T-helper 2 cell treated with Interferon-gamma antibody and Interleukin-4, amounts not matched to agents 5 μg/mL and 100 μg/mL, for 36 hours (primary cell): Measurements from ENCODE around the gene LRRC46.
A peak's percentile ranks its signal among the peaks of the same experiment; 100 is the strongest.

Experiments used
- DNase-seq: peaks from one replicate; pipeline ENCODE4 v3.0.0; 2021; ENCODE audit warnings: low spot score
- H3K27ac Mint-ChIP-seq: one replicate; pipeline ENCODE4 v1.8.0; 2021; ENCODE audit warnings: mild to moderate bottlenecking, mixed read lengths
- H3K27me3 Mint-ChIP-seq: one replicate; pipeline ENCODE4 v1.8.0; 2021; ENCODE audit warnings: low read depth, mixed read lengths
- H3K36me3 Mint-ChIP-seq: one replicate; pipeline ENCODE4 v1.8.0; 2021; ENCODE audit warnings: low read depth, mixed read lengths
- H3K4me1 Mint-ChIP-seq: one replicate; pipeline ENCODE4 v1.8.0; 2021; ENCODE audit warnings: low read depth, mixed read lengths
- H3K4me3 Mint-ChIP-seq: one replicate; pipeline ENCODE4 v1.8.0; 2022; ENCODE audit warnings: mild to moderate bottlenecking, moderate library complexity, mixed read lengths
- H3K9me3 Mint-ChIP-seq: one replicate; pipeline ENCODE4 v1.8.0; 2021; ENCODE audit warnings: mixed read lengths

LRRC46 gene

DNA sequence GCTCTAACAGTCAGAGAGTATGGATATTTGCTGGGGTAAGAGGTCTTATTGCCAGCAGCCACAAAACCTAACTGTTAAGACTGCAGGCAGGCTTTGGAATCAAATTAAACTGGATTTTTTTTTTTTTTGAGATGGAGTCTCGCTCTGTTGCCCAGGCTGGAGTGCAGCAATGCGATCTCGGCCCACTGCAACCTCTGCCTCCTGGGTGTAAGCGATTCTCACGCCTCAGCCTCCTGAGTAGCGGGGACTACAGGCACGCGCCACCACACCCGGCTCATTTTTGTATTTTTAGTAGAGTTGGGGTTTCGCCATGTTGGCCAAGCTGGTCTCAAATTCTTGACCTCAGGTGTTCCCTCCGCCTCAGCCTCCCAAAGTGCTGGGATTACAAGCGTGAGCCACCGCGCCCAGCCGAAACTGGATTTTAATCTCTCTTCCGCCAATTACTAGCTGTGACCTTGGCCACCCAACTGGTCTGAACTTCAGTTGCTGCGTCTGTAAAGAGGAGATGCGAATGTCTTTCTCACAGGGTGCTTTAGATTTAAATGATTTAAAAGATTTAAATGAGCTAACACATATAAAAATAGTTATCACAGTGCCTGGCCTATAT, 971 bp upstream of the LRRC46 start:
- H3K27me3 Mint-ChIP-seq: no peaks in the 10 kb centered on the region

DNA sequence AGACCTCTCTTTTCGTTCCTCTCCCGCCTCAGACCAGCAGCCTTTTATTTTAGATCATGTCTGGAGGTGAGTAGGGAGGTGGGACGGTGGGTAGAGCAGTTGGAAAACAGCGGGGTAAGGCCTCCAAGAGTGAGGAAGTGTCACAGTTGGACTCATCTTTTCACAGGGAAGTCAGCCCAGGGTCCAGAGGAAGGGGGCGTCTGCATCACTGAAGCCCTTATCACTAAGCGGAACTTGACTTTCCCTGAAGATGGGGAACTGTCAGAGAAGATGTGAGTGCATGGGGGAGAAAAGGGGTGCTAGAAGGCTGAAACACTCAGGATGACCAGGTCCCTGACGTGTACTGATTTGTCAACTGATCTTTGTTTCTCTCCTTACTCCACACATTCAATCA, 461 bp downstream of the LRRC46 start:
- Mint-ChIP-seq H3K27ac (peak overlapping the region; percentile 86), H3K36me3 (peaks cover 8% of the 10 kb centered on the region), H3K4me3 (peak overlapping the region; percentile 95), H3K27me3 (no peaks in the 10 kb centered on the region), H3K4me1 (peaks cover 29% of the 10 kb centered on the region), H3K9me3 (no peaks in the 10 kb centered on the region)
- no peak for DNase-seq

More for the DNA sequence above, 971 bp upstream of the LRRC46 start:
- DNase-seq: no peak
- Mint-ChIP-seq H3K4me3 (peak overlapping the region; percentile 95), H3K9me3 (no peaks in the 10 kb centered on the region), H3K4me1 (peaks cover 26% of the 10 kb centered on the region), H3K27ac (peak overlapping the region; percentile 86), H3K36me3 (peaks cover 19% of the 10 kb centered on the region)

DNA sequence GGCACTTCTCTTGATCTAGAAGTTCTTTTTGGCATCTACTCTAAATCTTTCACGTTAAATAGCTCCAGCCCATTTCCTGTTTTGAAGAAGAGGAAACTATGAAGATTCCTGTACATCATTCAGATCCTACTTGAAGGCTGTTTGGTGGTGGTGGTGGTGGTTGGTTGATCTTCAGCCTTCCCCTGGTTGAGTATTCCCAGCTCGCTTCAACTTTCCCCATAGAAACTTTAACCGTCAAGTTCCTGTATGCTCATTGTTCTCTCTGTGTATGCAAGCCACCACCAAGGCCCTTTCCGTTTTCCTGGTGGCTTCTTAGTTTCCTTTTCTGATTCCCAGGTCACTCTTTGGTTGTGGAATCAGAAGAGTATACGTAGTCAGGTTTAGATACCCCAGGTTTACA, 3.3 kb downstream of the LRRC46 start:
- Mint-ChIP-seq H3K4me1 (peaks cover 28% of the 10 kb centered on the region), H3K27ac (no peak overlapping the region), H3K36me3 (no peaks in the 10 kb centered on the region), H3K9me3 (no peaks in the 10 kb centered on the region), H3K27me3 (no peaks in the 10 kb centered on the region), H3K4me3 (no peak overlapping the region)
- no peak for DNase-seq

DNA sequence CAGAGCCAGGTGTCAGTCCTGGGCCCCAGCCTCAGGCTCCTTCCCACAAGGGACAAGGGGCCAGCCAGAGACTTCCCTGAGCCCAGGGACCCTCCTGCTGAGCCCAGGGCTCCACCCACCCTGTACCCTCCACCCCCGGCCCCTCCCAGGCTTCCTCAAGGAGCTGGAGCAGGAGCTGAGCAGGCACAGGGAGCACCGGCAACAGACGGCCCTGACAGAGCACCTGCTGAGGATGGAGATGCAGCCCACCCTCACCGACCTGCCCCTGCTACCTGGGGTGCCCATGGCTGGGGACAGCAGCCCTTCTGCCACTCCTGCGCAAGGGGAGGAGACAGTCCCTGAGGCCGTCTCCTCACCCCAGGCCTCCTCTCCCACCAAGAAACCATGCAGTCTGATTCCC, 5.1 kb downstream of the LRRC46 start:
- Mint-ChIP-seq H3K4me1 (peaks cover 31% of the 10 kb centered on the region), H3K4me3 (no peak overlapping the region), H3K9me3 (no peaks in the 10 kb centered on the region), H3K36me3 (no peaks in the 10 kb centered on the region), H3K27me3 (no peaks in the 10 kb centered on the region), H3K27ac (no peak overlapping the region)
- no peak for DNase-seq

DNA sequence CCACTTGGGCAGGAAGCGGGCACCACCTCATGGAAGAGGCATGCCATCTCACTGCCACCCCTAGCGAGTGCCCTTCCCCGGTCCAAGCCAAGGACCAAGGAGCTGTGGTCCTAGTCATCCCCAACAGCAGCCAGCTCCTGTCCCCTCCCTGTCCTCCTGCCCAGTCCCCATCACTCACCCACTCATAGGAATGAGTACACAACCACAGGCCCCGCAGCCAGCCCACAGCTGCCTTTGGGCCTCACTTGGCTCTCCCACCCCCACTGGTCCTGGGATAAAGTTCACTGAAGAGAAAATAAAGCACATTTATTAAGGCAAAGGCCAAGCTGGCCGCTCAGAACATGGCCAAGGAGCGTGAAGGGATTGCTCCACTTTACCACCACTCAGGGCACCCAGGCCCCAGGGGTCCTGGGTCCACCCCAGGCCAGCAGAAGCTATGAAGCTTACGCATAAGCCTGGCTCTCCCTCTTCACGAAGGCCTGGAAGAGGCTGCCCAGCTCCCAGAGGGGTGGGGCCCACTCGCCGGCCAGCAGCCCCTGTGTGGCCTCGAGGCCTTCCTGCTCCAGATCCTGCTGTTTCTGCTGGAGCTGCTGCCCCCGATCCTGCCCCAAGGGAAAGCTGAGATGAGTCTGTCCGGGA, 6.0 kb downstream of the LRRC46 start:
- no peak for DNase-seq
- Mint-ChIP-seq H3K4me1 (peaks cover 32% of the 10 kb centered on the region), H3K4me3 (no peak overlapping the region), H3K36me3 (no peaks in the 10 kb centered on the region), H3K9me3 (no peaks in the 10 kb centered on the region), H3K27ac (no peak overlapping the region), H3K27me3 (no peaks in the 10 kb centered on the region)

DNA sequence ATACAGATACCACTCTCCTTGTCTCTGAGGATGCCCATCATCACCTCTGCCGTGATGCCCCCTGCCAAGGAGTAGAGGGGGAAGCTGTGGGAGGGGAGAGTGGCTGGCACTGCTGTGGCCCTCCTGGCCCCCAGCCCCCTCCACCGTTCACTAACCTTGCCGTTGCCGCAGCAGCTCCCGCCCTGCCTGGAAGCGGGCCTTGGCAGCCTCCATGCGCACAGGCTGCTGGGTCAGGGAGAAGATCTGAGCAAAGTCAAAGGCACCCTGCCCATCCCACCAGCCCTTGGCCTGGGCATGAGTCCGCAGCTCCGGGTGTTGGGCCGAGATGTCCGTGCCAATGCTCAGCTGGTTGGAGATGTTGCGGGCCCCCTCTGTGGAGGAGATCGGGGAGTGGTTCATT, 7.2 kb downstream of the LRRC46 start:
- Mint-ChIP-seq H3K27ac (no peak overlapping the region), H3K4me1 (peaks cover 34% of the 10 kb centered on the region), H3K9me3 (no peaks in the 10 kb centered on the region), H3K4me3 (peak overlapping the region; percentile 40), H3K36me3 (no peaks in the 10 kb centered on the region), H3K27me3 (no peaks in the 10 kb centered on the region)
- no peak for DNase-seq

DNA sequence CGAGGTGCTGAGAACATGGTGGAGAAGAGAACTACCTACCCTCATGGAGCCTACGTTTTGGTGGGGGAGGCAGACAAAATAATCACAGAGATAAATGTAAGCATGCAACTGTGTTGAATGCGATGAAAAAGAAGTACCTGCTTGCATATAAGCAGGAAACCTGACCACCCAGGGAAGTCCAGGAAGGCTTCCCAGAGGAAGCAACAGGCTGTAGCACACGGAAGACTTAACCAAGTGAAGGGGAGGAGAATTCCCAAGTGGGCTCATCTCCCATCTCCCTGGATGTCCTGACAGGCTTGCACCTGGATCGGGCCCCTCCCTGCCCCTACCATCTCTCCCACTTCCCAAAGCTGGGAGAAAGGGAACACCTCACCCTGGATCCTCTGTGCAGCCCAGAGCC, 7.6 kb downstream of the LRRC46 start:
- no peak for DNase-seq
- Mint-ChIP-seq H3K4me1 (peaks cover 34% of the 10 kb centered on the region), H3K9me3 (no peaks in the 10 kb centered on the region), H3K36me3 (no peaks in the 10 kb centered on the region), H3K27ac (no peak overlapping the region), H3K27me3 (no peaks in the 10 kb centered on the region), H3K4me3 (peak overlapping the region; percentile 40)

DNA sequence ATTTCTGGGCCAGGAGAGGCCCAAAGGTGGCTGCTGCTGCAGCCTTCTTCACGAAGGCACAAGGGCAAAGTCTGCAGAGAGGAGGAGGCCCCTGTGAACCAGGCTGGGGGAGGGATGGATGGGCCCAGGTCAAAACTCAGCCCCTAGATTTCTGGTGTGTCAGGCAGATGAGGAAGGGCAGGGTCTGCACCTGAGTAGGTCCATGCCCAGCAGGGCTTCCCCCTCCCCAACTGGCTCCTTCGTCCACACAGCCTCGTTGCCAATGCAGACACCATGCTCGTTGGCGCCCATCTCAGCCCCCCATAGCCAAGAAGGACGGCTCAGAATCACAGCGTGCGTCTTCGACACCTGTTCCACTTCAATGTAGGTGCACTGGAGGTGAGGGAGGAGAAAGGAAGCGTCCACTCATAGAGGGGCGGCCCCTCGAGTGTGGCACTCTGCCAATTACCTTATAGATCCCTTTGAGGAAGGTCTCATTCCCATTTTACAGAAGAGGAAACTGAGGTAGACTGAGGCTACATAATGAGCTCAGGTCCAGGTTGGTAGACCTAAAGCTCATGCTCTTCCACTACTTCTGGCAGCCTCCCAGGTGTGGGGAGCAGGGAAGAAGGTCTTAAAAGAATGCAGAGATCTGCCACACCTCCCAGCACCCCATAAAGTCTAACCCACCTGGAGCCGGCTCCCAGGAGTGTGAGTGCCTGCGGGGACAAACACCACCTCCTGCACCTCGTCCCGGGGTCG, 8.7 kb downstream of the LRRC46 start:
- H3K27ac Mint-ChIP-seq: no peak overlapping the region
- H3K4me1 Mint-ChIP-seq: peaks cover 25% of the 10 kb centered on the region
- H3K4me3 Mint-ChIP-seq: peak overlapping the region; percentile 99
- no peaks in the 10 kb centered on the region for H3K36me3 Mint-ChIP-seq
- DNase-seq: no peak
- H3K27me3 Mint-ChIP-seq: peaks cover 9% of the 10 kb centered on the region
- no peaks in the 10 kb centered on the region for H3K9me3 Mint-ChIP-seq

DNA sequence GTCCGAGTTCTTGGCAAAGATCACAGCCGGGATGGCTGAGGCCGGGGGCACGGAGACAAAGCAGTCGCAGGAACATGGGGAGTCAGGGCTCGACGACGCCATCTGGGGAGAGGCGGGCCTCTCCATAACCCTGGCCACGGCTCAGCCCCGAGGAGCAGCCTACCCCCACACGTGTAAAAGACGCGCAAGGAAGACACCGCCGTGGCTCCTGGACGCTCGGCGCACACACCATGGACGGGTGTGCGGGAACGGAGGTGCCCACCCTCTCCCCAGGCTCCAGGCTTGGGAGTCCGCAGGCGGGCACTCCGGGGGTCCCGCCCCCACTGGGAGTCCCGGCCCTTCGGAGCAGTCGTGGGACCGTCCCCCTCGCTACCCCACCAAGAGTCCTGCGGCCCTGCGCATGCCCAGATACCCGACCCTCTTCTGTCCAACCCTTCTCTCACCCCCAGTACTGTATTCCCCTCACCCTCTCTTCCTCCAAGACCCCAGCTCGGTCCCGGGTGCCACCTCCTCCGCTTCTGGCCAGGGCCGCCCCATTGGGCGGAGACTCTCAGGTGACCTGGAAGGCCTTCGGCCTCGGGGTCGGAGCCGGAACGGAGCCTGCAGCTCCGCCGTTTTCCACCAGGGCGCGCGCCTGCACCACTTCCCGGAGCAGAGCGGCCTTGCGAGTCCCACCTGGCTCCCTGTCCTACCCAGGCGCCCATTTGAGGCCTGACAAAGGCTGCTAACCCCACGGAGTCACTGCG, 9.4 kb downstream of the LRRC46 start, which contains the start of gene SCRN2:
Gene SCRN2 (minus strand): TSS at position 532 of the 746 bp plus-strand sequence. CDS start 430 bp downstream, at position 102.
- Mint-ChIP-seq H3K4me3 (peak within 1 kb of the TSS; percentile 99), H3K4me1 (peaks cover 21% of the 10 kb centered on the region), H3K9me3 (no peaks in the 10 kb centered on the region), H3K27ac (peak within 1 kb of the TSS; percentile 93), H3K27me3 (peaks cover 16% of the 10 kb centered on the region), H3K36me3 (no peaks in the 10 kb centered on the region)
- DNase-seq: peak; percentile 89

DNA sequence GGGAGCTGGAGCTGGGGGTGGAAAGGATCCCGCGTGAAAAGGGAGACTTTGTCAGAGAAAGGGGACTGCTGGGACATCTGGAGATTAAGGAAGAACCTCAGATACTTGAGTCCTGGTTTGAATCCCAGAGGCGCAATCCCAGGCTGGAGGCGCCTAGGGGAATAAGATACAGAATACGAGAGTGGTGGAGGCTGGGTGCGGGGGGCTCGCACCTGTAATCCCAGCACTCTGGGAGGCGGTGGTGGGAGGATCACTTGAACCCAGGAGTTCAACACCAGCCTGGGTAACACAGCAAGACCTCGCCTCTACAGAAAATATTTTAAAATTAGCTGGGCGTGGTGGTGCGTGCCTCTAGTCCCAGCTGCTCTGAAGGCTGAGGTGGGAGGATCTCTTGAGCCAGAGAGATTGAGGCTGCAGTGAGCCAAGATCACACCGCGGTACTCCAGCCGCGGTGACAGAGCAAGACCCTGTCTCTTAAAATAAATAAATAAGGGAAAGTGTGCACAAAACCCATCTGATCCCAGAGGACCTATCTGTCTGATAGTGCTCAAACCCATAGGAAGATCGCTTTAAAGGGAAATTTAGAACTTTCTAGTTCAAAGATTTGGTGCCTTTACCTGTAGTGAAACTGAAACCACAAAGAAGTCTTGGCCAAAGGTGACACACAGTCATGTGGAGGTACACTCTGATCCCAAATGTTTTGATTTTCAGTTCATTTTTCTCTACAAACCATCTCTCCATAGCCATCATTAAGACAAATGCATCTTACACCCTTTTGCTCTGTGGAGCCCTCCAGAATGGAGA, 10.2 kb downstream of the LRRC46 start:
- Mint-ChIP-seq H3K27ac (peak overlapping the region; percentile 93), H3K4me1 (peaks cover 21% of the 10 kb centered on the region), H3K36me3 (no peaks in the 10 kb centered on the region), H3K27me3 (peaks cover 24% of the 10 kb centered on the region), H3K4me3 (peak overlapping the region; percentile 99), H3K9me3 (no peaks in the 10 kb centered on the region)
- DNase-seq: no peak

DNA sequence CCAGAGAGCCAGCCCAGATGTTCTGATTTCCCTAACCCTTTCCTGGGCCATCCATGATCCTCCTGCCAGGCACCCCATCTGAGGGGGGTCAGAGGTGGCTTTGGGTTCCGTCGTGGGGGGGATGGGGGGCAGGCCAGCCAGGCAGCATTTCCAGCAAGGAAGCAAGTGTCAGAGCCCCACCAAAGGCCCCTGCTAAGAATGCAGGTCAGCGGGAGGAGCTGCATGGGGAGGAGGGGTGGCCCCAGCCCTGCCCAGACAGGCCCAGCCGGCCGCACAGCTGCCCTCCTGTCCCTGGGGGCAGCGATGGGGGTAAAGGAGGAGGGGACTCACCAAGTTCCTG, 11.9 kb downstream of the LRRC46 start:
- Mint-ChIP-seq H3K27me3 (peaks cover 34% of the 10 kb centered on the region), H3K4me1 (peaks cover 21% of the 10 kb centered on the region), H3K9me3 (no peaks in the 10 kb centered on the region), H3K27ac (no peak overlapping the region), H3K4me3 (no peak overlapping the region), H3K36me3 (no peaks in the 10 kb centered on the region)
- no peak for DNase-seq

DNA sequence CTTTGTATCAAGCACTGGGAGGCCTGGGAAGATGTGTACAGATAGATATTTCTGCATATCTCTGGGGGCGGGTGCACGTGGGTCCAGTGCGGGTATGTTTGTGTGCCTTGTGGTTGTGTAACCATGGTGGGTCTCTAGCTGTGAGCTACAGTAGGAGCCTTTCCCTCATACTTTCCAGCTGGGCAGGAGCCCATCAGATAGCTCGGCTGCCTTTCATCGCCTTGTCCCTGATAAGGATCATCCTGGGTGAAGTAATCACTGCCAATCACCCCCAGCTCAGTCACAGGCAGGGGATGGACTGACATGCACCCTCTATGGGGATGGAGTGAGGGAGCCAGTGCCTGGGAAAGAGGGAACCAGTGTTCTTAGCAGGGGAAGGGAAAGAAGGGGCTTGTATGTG, 12.8 kb downstream of the LRRC46 start:
- no peak for DNase-seq
- Mint-ChIP-seq H3K4me3 (no peak overlapping the region), H3K36me3 (no peaks in the 10 kb centered on the region), H3K27me3 (peaks cover 42% of the 10 kb centered on the region), H3K27ac (no peak overlapping the region), H3K4me1 (peaks cover 21% of the 10 kb centered on the region), H3K9me3 (no peaks in the 10 kb centered on the region)
